ENCODE results near the gene MITF.

Gene MITF

GRCh38 chr3:69970827-69971226, 231.6 kb downstream of the MITF start:
- Histone ChIP-seq H4K20me1 (ENCODE audit: insufficient read depth, low read length) (no peaks in the 10 kb centered on the region), H2AFZ (ENCODE audit: low read length) (no peak overlapping the region), H3F3A (ENCODE audit: insufficient read depth, low read length) (no peaks in the 10 kb centered on the region), H3K79me2 (ENCODE audit: insufficient read depth, low read length) (no peaks in the 10 kb centered on the region), H3K27me3 (ENCODE audit: insufficient read depth, low read length) (no peaks in the 10 kb centered on the region), H3K9me2 (ENCODE audit: low read depth, low read length) (no peaks in the 10 kb centered on the region), H3K9ac (ENCODE audit: low read length) (no peak overlapping the region), H3K4me1 (ENCODE audit: insufficient read depth, low read length, severe bottlenecking) (no peaks in the 10 kb centered on the region), H3K4me3 (ENCODE audit: low read depth, low read length, poor library complexity, severe bottlenecking) (no peak overlapping the region), H3K27ac (ENCODE audit: low read depth, low read length, poor library complexity, severe bottlenecking) (no peak overlapping the region), H3K36me3 (ENCODE audit: insufficient read depth, low read length) (no peaks in the 10 kb centered on the region), H3K9me3 (ENCODE audit: low read length) (no peaks in the 10 kb centered on the region), H3K4me2 (ENCODE audit: low read length) (no peak overlapping the region)
- TF ChIP-seq EZH2 (IDR thresholded peaks at IDR 0.05; ENCODE audit: borderline replicate concordance, low read length) (no peak), CTCF (IDR thresholded peaks at IDR 0.05; ENCODE audit: low read length) (no peak)

GRCh38 chr3:69972672-69973071, 233.4 kb downstream of the MITF start:
- Histone ChIP-seq H3F3A (ENCODE audit: insufficient read depth, low read length) (no peaks in the 10 kb centered on the region), H3K36me3 (ENCODE audit: insufficient read depth, low read length) (no peaks in the 10 kb centered on the region), H4K20me1 (ENCODE audit: insufficient read depth, low read length) (no peaks in the 10 kb centered on the region), H3K27me3 (ENCODE audit: insufficient read depth, low read length) (no peaks in the 10 kb centered on the region), H3K4me2 (ENCODE audit: low read length) (no peak overlapping the region), H3K4me3 (ENCODE audit: low read depth, low read length, poor library complexity, severe bottlenecking) (no peak overlapping the region), H3K9me2 (ENCODE audit: low read depth, low read length) (no peaks in the 10 kb centered on the region), H3K79me2 (ENCODE audit: insufficient read depth, low read length) (no peaks in the 10 kb centered on the region), H3K4me1 (ENCODE audit: insufficient read depth, low read length, severe bottlenecking) (no peaks in the 10 kb centered on the region), H3K9ac (ENCODE audit: low read length) (no peak overlapping the region), H2AFZ (ENCODE audit: low read length) (no peak overlapping the region), H3K27ac (ENCODE audit: low read depth, low read length, poor library complexity, severe bottlenecking) (no peak overlapping the region), H3K9me3 (ENCODE audit: low read length) (no peaks in the 10 kb centered on the region)
- TF ChIP-seq CTCF (IDR thresholded peaks at IDR 0.05; ENCODE audit: low read length) (no peak), EZH2 (IDR thresholded peaks at IDR 0.05; ENCODE audit: borderline replicate concordance, low read length) (no peak)

- Histone ChIP-seq H3F3A (ENCODE audit: insufficient read depth, low read length) (no peaks in the 10 kb centered on the region), H3K9me2 (ENCODE audit: low read depth, low read length) (no peaks in the 10 kb centered on the region), H2AFZ (ENCODE audit: low read length) (no peak overlapping the region), H3K4me1 (ENCODE audit: insufficient read depth, low read length, severe bottlenecking) (no peaks in the 10 kb centered on the region), H3K79me2 (ENCODE audit: insufficient read depth, low read length) (no peaks in the 10 kb centered on the region), H3K9ac (ENCODE audit: low read length) (no peak overlapping the region), H4K20me1 (ENCODE audit: insufficient read depth, low read length) (no peaks in the 10 kb centered on the region), H3K4me3 (ENCODE audit: low read depth, low read length, poor library complexity, severe bottlenecking) (no peak overlapping the region), H3K36me3 (ENCODE audit: insufficient read depth, low read length) (no peaks in the 10 kb centered on the region), H3K9me3 (ENCODE audit: low read length) (no peaks in the 10 kb centered on the region), H3K4me2 (ENCODE audit: low read length) (no peak overlapping the region), H3K27me3 (ENCODE audit: insufficient read depth, low read length) (no peaks in the 10 kb centered on the region), H3K27ac (ENCODE audit: low read depth, low read length, poor library complexity, severe bottlenecking) (no peak overlapping the region)
- TF ChIP-seq EZH2 (IDR thresholded peaks at IDR 0.05; ENCODE audit: borderline replicate concordance, low read length) = no peak
- no peak for TF ChIP-seq CTCF (IDR thresholded peaks at IDR 0.05; ENCODE audit: low read length)
Measured at GRCh38 chr3:69976021-69976420, 236.8 kb downstream of the MITF start.

Measured in OCI-LY1 (cell line).